Measurements from ENCODE around the gene TTC38.

Gene TTC38

GRCh38 chr22:46286941-46287872, 19.4 kb downstream of the TTC38 start:
- H3K9me2 ChIP-seq (replicated peaks; ENCODE audit: low read depth, low read length), result no peaks in the 10 kb centered on the region
- no peaks in the 10 kb centered on the region for H4K20me1 ChIP-seq (ENCODE audit: insufficient read depth, low read length, poor library complexity, severe bottlenecking)
- H3K27me3 ChIP-seq (ENCODE audit: insufficient read depth, low read length, poor library complexity, severe bottlenecking), result no peaks in the 10 kb centered on the region
- no peaks in the 10 kb centered on the region for H3F3A ChIP-seq (ENCODE audit: low read depth)
- no peak overlapping the region for H2AFZ ChIP-seq (ENCODE audit: low read length)
- no peaks in the 10 kb centered on the region for H3K9me3 ChIP-seq (ENCODE audit: insufficient read depth, low read depth, low read length)
- no peak for TF ChIP-seq EZH2phosphoT487 (IDR thresholded peaks at IDR 0.05; ENCODE audit: borderline replicate concordance)
- TF ChIP-seq CTCF (conservative IDR thresholded peaks at IDR 0.05; ENCODE audit: low read length), result no peak
- peaks cover 21% of the 10 kb centered on the region; the same call in 1 of the 2 replicates for H3K79me2 ChIP-seq (ENCODE audit: insufficient read depth, low read length)
- peaks cover 42% of the 10 kb centered on the region for H3K4me1 ChIP-seq (ENCODE audit: insufficient read depth, low read length, poor library complexity, severe bottlenecking)
- peak overlapping the region; percentile 84 for H3K9ac ChIP-seq (ENCODE audit: low read depth, low read length, poor library complexity, severe bottlenecking)
- peak overlapping the region; percentile 73 for H3K4me2 ChIP-seq (ENCODE audit: low read depth, low read length, poor library complexity, severe bottlenecking)
- H3K36me3 ChIP-seq (ENCODE audit: insufficient read depth, low read length), result peaks cover 30% of the 10 kb centered on the region; the same call in 1 of the 2 replicates
- H3K4me3 ChIP-seq (ENCODE audit: low read length, poor library complexity, severe bottlenecking), result peak overlapping the region; percentile 64

GRCh38 chr22:46287873-46288751, 20.3 kb downstream of the TTC38 start:
- no peaks in the 10 kb centered on the region for H3F3A ChIP-seq (ENCODE audit: low read depth)
- H3K27me3 ChIP-seq (ENCODE audit: insufficient read depth, low read length, poor library complexity, severe bottlenecking), result no peaks in the 10 kb centered on the region
- no peaks in the 10 kb centered on the region for H3K9me2 ChIP-seq (replicated peaks; ENCODE audit: low read depth, low read length)
- H3K4me2 ChIP-seq (ENCODE audit: low read depth, low read length, poor library complexity, severe bottlenecking), result peak overlapping the region; percentile 73
- no peaks in the 10 kb centered on the region for H3K9me3 ChIP-seq (ENCODE audit: insufficient read depth, low read depth, low read length)
- no peak overlapping the region for H2AFZ ChIP-seq (ENCODE audit: low read length)
- H3K9ac ChIP-seq (ENCODE audit: low read depth, low read length, poor library complexity, severe bottlenecking), result peak overlapping the region; percentile 84
- H3K4me1 ChIP-seq (ENCODE audit: insufficient read depth, low read length, poor library complexity, severe bottlenecking), result peaks cover 49% of the 10 kb centered on the region
- peaks cover 21% of the 10 kb centered on the region; the same call in 1 of the 2 replicates for H3K79me2 ChIP-seq (ENCODE audit: insufficient read depth, low read length)
- H3K36me3 ChIP-seq (ENCODE audit: insufficient read depth, low read length), result peaks cover 27% of the 10 kb centered on the region; the same call in 1 of the 2 replicates
- no peak for TF ChIP-seq EZH2phosphoT487 (IDR thresholded peaks at IDR 0.05; ENCODE audit: borderline replicate concordance)
- no peak for TF ChIP-seq CTCF (conservative IDR thresholded peaks at IDR 0.05; ENCODE audit: low read length)
- H3K4me3 ChIP-seq (ENCODE audit: low read length, poor library complexity, severe bottlenecking), result peak overlapping the region; percentile 64
- no peaks in the 10 kb centered on the region for H4K20me1 ChIP-seq (ENCODE audit: insufficient read depth, low read length, poor library complexity, severe bottlenecking)

GRCh38 chr22:46288846-46289243, 21.0 kb downstream of the TTC38 start:
- Histone ChIP-seq H3K36me3 (ENCODE audit: insufficient read depth, low read length) (peaks cover 22% of the 10 kb centered on the region; the same call in 1 of the 2 replicates), H4K20me1 (ENCODE audit: insufficient read depth, low read length, poor library complexity, severe bottlenecking) (no peaks in the 10 kb centered on the region), H3K27me3 (ENCODE audit: insufficient read depth, low read length, poor library complexity, severe bottlenecking) (no peaks in the 10 kb centered on the region), H3F3A (ENCODE audit: low read depth) (no peaks in the 10 kb centered on the region), H3K9me3 (ENCODE audit: insufficient read depth, low read depth, low read length) (no peaks in the 10 kb centered on the region), H3K9me2 (replicated peaks; ENCODE audit: low read depth, low read length) (no peaks in the 10 kb centered on the region), H3K79me2 (ENCODE audit: insufficient read depth, low read length) (peaks cover 21% of the 10 kb centered on the region; the same call in 1 of the 2 replicates), H2AFZ (ENCODE audit: low read length) (no peak overlapping the region), H3K9ac (ENCODE audit: low read depth, low read length, poor library complexity, severe bottlenecking) (peak overlapping the region; percentile 84), H3K4me2 (ENCODE audit: low read depth, low read length, poor library complexity, severe bottlenecking) (peak overlapping the region; percentile 73), H3K4me3 (ENCODE audit: low read length, poor library complexity, severe bottlenecking) (peak overlapping the region; percentile 64), H3K4me1 (ENCODE audit: insufficient read depth, low read length, poor library complexity, severe bottlenecking) (peaks cover 56% of the 10 kb centered on the region)
- TF ChIP-seq EZH2phosphoT487 (IDR thresholded peaks at IDR 0.05; ENCODE audit: borderline replicate concordance) (no peak), CTCF (conservative IDR thresholded peaks at IDR 0.05; ENCODE audit: low read length) (no peak)
